GM18505 (cell line): ENCODE data around the gene NCAPD2.

ENCODE experiments used
- ATAC-seq: cut with Tn5 transposase; IDR thresholded peaks from one replicate; pipeline ENCODE4 v1.9.1; 2021; ENCODE audit not compliant: unreplicated experiment
- POLR2A ChIP-seq: IDR thresholded peaks from 4 replicates; pipeline ENCODE4 v1.6.1; 2011; ENCODE audit warnings: borderline replicate concordance; ENCODE audit not compliant: insufficient read depth, insufficient read length; ENCODE audit errors: extremely low read depth

NCAPD2 gene

GRCh38 chr12:6493497-6494257, at the start of gene NCAPD2:
NCAPD2 (plus strand) TSS chr12:6494102; CDS start chr12:6495099, 997 bp downstream.
- TF ChIP-seq POLR2A = peak; percentile 72
- ATAC-seq = peak; percentile 81

- no peak for ATAC-seq
- peak; percentile 72 for TF ChIP-seq POLR2A
Observed at GRCh38 chr12:6444704-6445688, 48.9 kb upstream of the NCAPD2 start, which contains the start of gene CD27. CD27 (plus strand) TSS chr12:6444955; CDS start chr12:6445096, 141 bp downstream.

DNA sequence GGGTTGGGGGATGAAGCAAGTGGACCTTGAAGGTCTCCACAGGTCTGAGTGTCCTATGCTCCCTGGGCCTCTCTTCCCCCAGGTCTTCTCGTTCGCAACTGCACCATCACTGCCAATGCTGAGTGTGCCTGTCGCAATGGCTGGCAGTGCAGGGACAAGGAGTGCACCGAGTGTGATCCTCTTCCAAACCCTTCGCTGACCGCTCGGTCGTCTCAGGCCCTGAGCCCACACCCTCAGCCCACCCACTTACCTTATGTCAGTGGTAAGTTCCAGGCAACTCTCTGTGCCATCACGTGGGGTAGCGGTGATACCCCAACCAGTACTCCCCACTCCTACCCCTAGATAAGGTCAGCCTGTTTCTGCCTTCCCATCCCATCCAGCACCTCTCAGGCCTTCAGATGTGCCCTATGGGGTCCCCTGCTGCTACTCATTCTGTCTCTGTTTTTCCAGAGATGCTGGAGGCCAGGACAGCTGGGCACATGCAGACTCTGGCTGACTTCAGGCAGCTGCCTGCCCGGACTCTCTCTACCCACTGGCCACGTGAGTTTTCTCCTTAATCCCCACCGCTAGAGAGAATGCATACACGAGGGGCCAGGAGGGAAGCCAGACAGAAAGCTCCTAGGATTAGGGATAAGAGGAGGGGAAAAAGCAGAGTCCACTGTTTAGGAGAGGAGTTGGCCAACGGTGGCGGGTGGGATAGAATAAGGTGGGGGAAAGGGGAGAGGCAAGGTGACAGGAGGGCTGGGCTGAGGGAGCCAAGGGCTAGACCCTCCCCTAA, 43.6 kb upstream of the NCAPD2 start:
- ATAC-seq = no peak
- no peak for TF ChIP-seq POLR2A

- TF ChIP-seq POLR2A = no peak
- no peak for ATAC-seq
Observed at GRCh38 chr12:6450869-6451347, 43.0 kb upstream of the NCAPD2 start.

GRCh38 chr12:6451348-6452244, 42.3 kb upstream of the NCAPD2 start, which contains the start of gene TAPBPL:
TAPBPL (plus strand) TSS chr12:6452042; CDS start chr12:6452249, 207 bp downstream.
- peak; percentile 69 for TF ChIP-seq POLR2A
- ATAC-seq = peak; percentile 47

GRCh38 chr12:6452245-6452943, 41.5 kb upstream of the NCAPD2 start:
- no peak for ATAC-seq
- no peak for TF ChIP-seq POLR2A

DNA sequence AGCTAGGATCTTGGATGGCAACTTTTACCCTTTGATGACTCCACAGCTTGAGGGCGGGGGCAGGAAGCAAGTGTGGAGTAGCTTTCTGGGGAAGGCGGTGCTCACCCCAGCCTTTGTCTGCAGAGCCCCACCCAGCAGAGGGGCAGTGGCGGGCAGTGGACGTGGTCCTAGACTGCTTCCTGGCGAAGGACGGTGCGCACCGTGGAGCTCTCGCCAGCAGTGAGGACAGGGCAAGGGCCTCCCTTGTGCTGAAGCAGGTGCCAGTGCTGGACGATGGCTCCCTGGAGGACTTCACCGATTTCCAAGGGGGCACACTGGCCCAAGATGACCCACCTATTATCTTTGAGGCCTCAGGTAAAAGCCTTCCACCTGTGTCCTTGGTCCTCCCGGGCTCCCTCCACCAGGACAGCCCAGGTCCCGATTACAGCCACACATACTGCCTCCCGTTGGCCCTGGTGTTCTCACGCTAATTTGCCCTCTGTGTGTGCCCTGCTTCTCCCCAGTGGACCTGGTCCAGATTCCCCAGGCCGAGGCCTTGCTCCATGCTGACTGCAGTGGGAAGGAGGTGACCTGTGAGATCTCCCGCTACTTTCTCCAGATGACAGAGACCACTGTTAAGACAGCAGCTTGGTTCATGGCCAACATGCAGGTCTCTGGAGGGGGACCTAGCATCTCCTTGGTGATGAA, 40.8 kb upstream of the NCAPD2 start:
- ATAC-seq = no peak
- peak; percentile 38 for TF ChIP-seq POLR2A

- peak; percentile 24 for TF ChIP-seq POLR2A
- no peak for ATAC-seq
Observed at GRCh38 chr12:6457220-6457945, 36.5 kb upstream of the NCAPD2 start.

DNA sequence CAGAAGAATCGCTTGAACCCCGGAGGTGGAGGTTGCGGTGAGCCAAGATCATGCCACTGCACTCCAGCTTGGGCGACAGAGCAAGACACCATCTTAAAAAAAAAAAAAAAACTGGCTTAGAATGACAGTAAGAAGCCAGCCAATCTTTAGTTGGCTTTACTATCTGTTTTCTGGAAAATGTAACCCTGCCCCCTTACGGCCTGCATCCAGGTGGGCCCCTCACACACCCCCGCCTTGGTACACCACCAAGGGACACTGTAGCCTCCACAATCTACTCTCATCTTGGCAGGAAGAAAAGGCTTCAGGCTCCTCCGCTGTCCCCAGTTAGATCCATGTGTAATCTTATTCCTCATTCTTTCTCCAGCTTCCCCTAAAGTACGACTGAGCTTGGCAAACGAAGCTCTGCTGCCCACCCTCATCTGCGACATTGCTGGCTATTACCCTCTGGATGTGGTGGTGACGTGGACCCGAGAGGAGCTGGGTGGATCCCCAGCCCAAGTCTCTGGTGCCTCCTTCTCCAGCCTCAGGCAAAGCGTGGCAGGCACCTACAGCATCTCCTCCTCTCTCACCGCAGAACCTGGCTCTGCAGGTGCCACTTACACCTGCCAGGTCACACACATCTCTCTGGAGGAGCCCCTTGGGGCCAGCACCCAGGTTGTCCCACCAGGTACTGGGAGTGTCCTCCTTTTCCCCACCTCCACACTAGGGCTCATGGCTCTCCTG, 35.5 kb upstream of the NCAPD2 start:
- TF ChIP-seq POLR2A = peak; percentile 41
- no peak for ATAC-seq

DNA sequence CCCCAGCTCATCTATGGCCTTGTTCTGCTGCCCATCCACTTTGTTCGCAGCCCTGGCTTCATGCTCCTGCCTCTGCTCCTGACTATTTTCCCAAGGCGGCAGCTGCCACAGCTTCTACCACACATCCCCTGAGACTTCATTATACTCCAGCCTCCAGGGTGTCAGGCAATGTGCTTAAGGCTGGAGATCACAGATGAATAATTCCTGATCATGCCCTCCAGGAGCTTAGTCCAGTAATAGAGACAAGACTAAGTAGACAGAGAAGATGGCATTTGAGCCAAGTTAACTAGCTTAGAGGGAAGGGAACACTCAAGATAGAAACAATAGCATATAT, 34.9 kb upstream of the NCAPD2 start:
- ATAC-seq = no peak
- peak; percentile 3 for TF ChIP-seq POLR2A
